GM12891 (cell line): ENCODE measurements around the gene PPP2R2B.

ENCODE experiments used
- PAX5 ChIP-seq: IDR thresholded peaks from 2 replicates; pipeline ENCODE4 v1.6.1; 2011; ENCODE audit warnings: low read length, moderate library complexity, mild to moderate bottlenecking; ENCODE audit not compliant: insufficient read depth, severe bottlenecking
- POLR2A ChIP-seq: IDR thresholded peaks from 2 replicates; pipeline ENCODE4 v1.6.1; 2011; ENCODE audit warnings: low read depth, low read length, control low read depth
- POU2F2 ChIP-seq: IDR thresholded peaks from 2 replicates; pipeline ENCODE4 v1.6.1; 2011; ENCODE audit warnings: low read depth, mild to moderate bottlenecking, control low read depth, low read length, moderate library complexity
- SPI1 ChIP-seq: IDR thresholded peaks from 2 replicates; pipeline ENCODE4 v1.6.1; 2011; ENCODE audit warnings: low read depth, low read length, control low read depth
- TAF1 ChIP-seq: IDR thresholded peaks from 2 replicates; pipeline ENCODE4 v1.6.1; 2011; ENCODE audit warnings: low read depth, low read length, control low read depth

- TF ChIP-seq POU2F2 (no peak), TAF1 (no peak), SPI1 (no peak), POLR2A (no peak), PAX5 (no peak)
Observed at GRCh38 chr5:146706321-146706972, 172.1 kb downstream of the PPP2R2B start.
